Sigmoid colon (tissue), 7 donors: ENCODE measurements around the gene FBXO15. TPM values are rescaled to one million over a fixed set of nuclear protein-coding genes. Genes with fewer than 3 reads are reported as not detected.

Experiments
- DNase-seq: peaks from one replicate; pipeline ENCODE4 v3.0.0-alpha.2; 2019
- H3K27ac ChIP-seq, 4 donors: fragments of 200-600 bp; sonication (generic); one replicate each; pipeline ENCODE4 v1.5.1; 2016 to 2019; ENCODE audit warnings: mild to moderate bottlenecking in 1 of 4
- H3K27me3 ChIP-seq, 3 donors: fragments of 200-600 bp; sonication (generic); one replicate each; pipeline ENCODE4 v1.5.1; 2019; ENCODE audit warnings: mild to moderate bottlenecking in 1 of 3
- H3K36me3 ChIP-seq, 4 donors: fragments of 200-600 bp; sonication (generic); one replicate each; pipeline ENCODE4 v1.5.1; 2016 to 2019
- H3K4me1 ChIP-seq, 4 donors: fragments of 200-600 bp; sonication (generic); one replicate each; pipeline ENCODE4 v1.5.1; 2017 to 2019
- H3K4me3 ChIP-seq, 4 donors: fragments of 200-600 bp; sonication (generic); one replicate each; pipeline ENCODE4 v1.5.1; 2017 to 2019; ENCODE audit warnings: mild to moderate bottlenecking in 2 of 4, moderate library complexity in 1 of 4
- H3K9me3 ChIP-seq, 4 donors: fragments of 200-600 bp in 3 of 4; sonication (generic) in 3 of 4; one replicate each; pipeline versions ENCODE4 v1.5.1 to v1.6.1; 2013 to 2019
- CTCF ChIP-seq, 4 experiments: fragments of 450-650 bp in 3 of 4; fragments of 200-600 bp in 1 of 4; IDR thresholded peaks; one replicate each; pipeline ENCODE4 v1.5.1; 2016 to 2019; ENCODE audit warnings: antibody characterized with exemption in 4 of 4, mild to moderate bottlenecking in 3 of 4, moderate library complexity in 2 of 4
- EP300 ChIP-seq, 4 donors: sonication (generic); formaldehyde crosslinking; IDR thresholded peaks; one replicate each; pipeline ENCODE4 v1.6.1; 2017; ENCODE audit warnings: antibody characterized with exemption in 4 of 4
- POLR2A ChIP-seq, 2 donors: fragments of 450-650 bp; IDR thresholded peaks; one replicate each; pipeline ENCODE4 v1.6.1; 2016; ENCODE audit warnings: antibody characterized with exemption in 2 of 2, mild to moderate bottlenecking in 2 of 2, moderate library complexity in 2 of 2
- POLR2AphosphoS5 ChIP-seq, 4 donors: sonication (generic); formaldehyde crosslinking; IDR thresholded peaks; one replicate each; pipeline ENCODE4 v1.6.1; 2017; ENCODE audit warnings: antibody characterized with exemption in 4 of 4
- WGBS, 2 donors: extraction: QIAGEN DNeasy Blood & Tissue Kit; methylation state at CpG; one replicate each; pipeline ENCODE4 v1.1.7; 2013; 5-methylcytosine and 5-hydroxymethylcytosine counted together
- intact Hi-C: fragments of 100-400 bp; cut with DNase I; formaldehyde crosslinking; loops from one replicate; pipeline ENCODE4 v1.15.1; 2023
- polyA plus RNA-seq, 3 donors: library from polyadenylated mRNA; stranded (reverse); fragments of 200-250 nt; gene quantifications; one replicate each; pipeline ENCODE4 v1.2.3, GENCODE V29; 2013
- total RNA-seq, 4 donors: library from RNA; depleted of rRNA; stranded (reverse); fragments of >200 nt; gene quantifications; one replicate each; pipeline ENCODE4 v1.1.0, GENCODE V29; 2016
- donor health status: healthy with polysubstance abuse.
- donor health status: Bipolar disorder and iron deficiency.
- donor health status: healthy.

FBXO15 gene
- total and polyA plus RNA-seq, 7 donors = 0.36 to 2.2 (median 0.87) TPM; not detected in 4

- Histone ChIP-seq H3K4me3 (no peak overlapping the region), H3K9me3 (no peaks in the 10 kb centered on the region), H3K36me3 (no peaks in the 10 kb centered on the region), H3K4me1 (peaks cover 0 to 7% (median 3%) of the 10 kb centered on the region in 4 donors), H3K27me3 (no peaks in the 10 kb centered on the region), H3K27ac (peak overlapping the region in 2 of 4 donors; percentile 22 to 28)
- 55 to 65% methylated on average over 18 of the region's 18 CpGs for WGBS, 2 donors
- no peak for DNase-seq
- intact Hi-C loops = no loop called here
- no peak for TF ChIP-seq POLR2A (IDR thresholded peaks at IDR 0.05)
- no peak for TF ChIP-seq CTCF (IDR thresholded peaks at IDR 0.05)
- TF ChIP-seq EP300 (IDR thresholded peaks at IDR 0.05) = no peak
- TF ChIP-seq POLR2AphosphoS5 (IDR thresholded peaks at IDR 0.05) = no peak
Observed at GRCh38 chr18:74082742-74083556, 64.7 kb downstream of the FBXO15 start.

GRCh38 chr18:74081966-74082741, 65.5 kb downstream of the FBXO15 start:
- intact Hi-C loops = no loop called here
- 54 to 59% methylated on average over 13 of the region's 13 CpGs for WGBS, 2 donors
- H3K36me3 ChIP-seq = no peaks in the 10 kb centered on the region
- DNase-seq = no peak
- H3K9me3 ChIP-seq = no peaks in the 10 kb centered on the region
- H3K4me3 ChIP-seq = no peak overlapping the region
- H3K27ac ChIP-seq = peak overlapping the region in 2 of 4 donors; percentile 22 to 28
- no peak for TF ChIP-seq EP300 (IDR thresholded peaks at IDR 0.05)
- no peak for TF ChIP-seq POLR2A (IDR thresholded peaks at IDR 0.05)
- TF ChIP-seq POLR2AphosphoS5 (IDR thresholded peaks at IDR 0.05) = no peak
- TF ChIP-seq CTCF (IDR thresholded peaks at IDR 0.05) = peak in 3 of 4 experiments; percentile 10 to 28 (median 12)
- H3K27me3 ChIP-seq = no peaks in the 10 kb centered on the region
- peaks cover 0 to 7% (median 3%) of the 10 kb centered on the region in 4 donors for H3K4me1 ChIP-seq

GRCh38 chr18:74078257-74078656, 69.4 kb downstream of the FBXO15 start:
- TF ChIP-seq CTCF (IDR thresholded peaks at IDR 0.05) = no peak
- TF ChIP-seq POLR2A (IDR thresholded peaks at IDR 0.05) = no peak
- TF ChIP-seq EP300 (IDR thresholded peaks at IDR 0.05) = no peak
- no peak for TF ChIP-seq POLR2AphosphoS5 (IDR thresholded peaks at IDR 0.05)
- DNase-seq = no peak
- H3K36me3 ChIP-seq = no peaks in the 10 kb centered on the region
- 84 to 91% methylated on average over 9 of the region's 9 CpGs for WGBS, 2 donors
- no peak overlapping the region for H3K27ac ChIP-seq
- H3K27me3 ChIP-seq = no peaks in the 10 kb centered on the region
- H3K4me1 ChIP-seq = peaks cover 0 to 6% (median 3%) of the 10 kb centered on the region in 4 donors
- H3K4me3 ChIP-seq = no peak overlapping the region
- no peaks in the 10 kb centered on the region for H3K9me3 ChIP-seq
- intact Hi-C loops = no loop called here

- no peak for DNase-seq
- Histone ChIP-seq H3K36me3 (no peaks in the 10 kb centered on the region), H3K4me3 (no peak overlapping the region), H3K27ac (no peak overlapping the region), H3K27me3 (no peaks in the 10 kb centered on the region), H3K4me1 (no peaks in the 10 kb centered on the region), H3K9me3 (no peaks in the 10 kb centered on the region)
- WGBS, 2 donors = 92 to 93% methylated on average over 17 of the region's 17 CpGs
- TF ChIP-seq POLR2AphosphoS5 (IDR thresholded peaks at IDR 0.05) = no peak
- TF ChIP-seq POLR2A (IDR thresholded peaks at IDR 0.05) = no peak
- no peak for TF ChIP-seq CTCF (IDR thresholded peaks at IDR 0.05)
- intact Hi-C loops = no loop called here
Observed at GRCh38 chr18:74074668-74075564, 72.7 kb downstream of the FBXO15 start.
